Measurements from ENCODE around the gene RANGRF.

GRCh38 chr17:8310601-8311123 lies 22.2 kb downstream of the RANGRF start:
- TF ChIP-seq CTCF (IDR thresholded peaks at IDR 0.05) = no peak
- no peak for TF ChIP-seq POLR2A (IDR thresholded peaks at IDR 0.05)

Data from lower leg skin (tissue), 3 donors.